ENCODE data around the gene SFTPB. TPM values are rescaled to one million over a fixed set of nuclear protein-coding genes. Genes with fewer than 3 reads are reported as not detected.

Gene SFTPB
- total RNA-seq, 1 experiment from 2014 or later, result 7.6 TPM

DNA sequence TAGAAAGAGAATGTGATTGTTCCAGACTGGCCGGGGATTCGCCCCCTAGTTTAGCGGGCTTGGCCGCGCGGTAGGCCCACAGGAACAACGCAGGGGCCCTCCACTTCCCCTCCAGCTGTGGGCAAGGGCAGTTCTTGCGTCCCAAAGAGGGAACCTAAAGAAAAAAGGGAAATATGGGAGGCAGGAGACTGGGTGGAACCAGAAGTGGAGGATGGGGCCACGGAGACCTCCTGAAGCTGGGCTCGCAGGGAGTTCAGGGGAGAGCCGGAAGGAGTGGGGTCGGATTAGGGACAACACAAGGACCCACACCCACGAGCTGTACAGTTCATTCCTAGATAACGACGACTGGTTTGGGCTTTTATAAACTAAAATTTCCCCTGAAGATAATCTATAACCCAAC is 44.3 kb upstream of the SFTPB start (continued):
- TF ChIP-seq NFYB (CRISPR knock-in tag; conservative IDR thresholded peaks at IDR 0.05; ENCODE audit: low read depth) (no peak), ATF1 (CRISPR knock-in tag; IDR thresholded peaks at IDR 0.05) (no peak), MYBL2 (CRISPR knock-in tag; IDR thresholded peaks at IDR 0.05) (no peak), ETV6 (CRISPR knock-in tag; IDR thresholded peaks at IDR 0.05) (no peak), HMGA2 (CRISPR knock-in tag; IDR thresholded peaks at IDR 0.05) (no peak)
- TF ChIP-seq, protein P1, sequence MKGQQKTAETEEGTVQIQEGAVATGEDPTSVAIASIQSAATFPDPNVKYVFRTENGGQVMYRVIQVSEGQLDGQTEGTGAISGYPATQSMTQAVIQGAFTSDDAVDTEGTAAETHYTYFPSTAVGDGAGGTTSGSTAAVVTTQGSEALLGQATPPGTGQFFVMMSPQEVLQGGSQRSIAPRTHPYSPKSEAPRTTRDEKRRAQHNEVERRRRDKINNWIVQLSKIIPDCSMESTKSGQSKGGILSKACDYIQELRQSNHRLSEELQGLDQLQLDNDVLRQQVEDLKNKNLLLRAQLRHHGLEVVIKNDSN (CRISPR knock-in tag; IDR thresholded peaks at IDR 0.05), result no peak

GRCh38 chr2:85711578-85712060 is 43.6 kb upstream of the SFTPB start:
- Mint-ChIP-seq H3K36me3 (no peaks in the 10 kb centered on the region), H3K4me3 (no peak overlapping the region), H3K4me1 (peaks cover 2% of the 10 kb centered on the region; the same call in 1 of the 2 replicates), H3K9me3 (no peaks in the 10 kb centered on the region), H3K27ac (no peak overlapping the region), H3K27me3 (ENCODE audit: low read depth) (peaks cover 12% of the 10 kb centered on the region)
- ChIA-PET POLR2A (no interaction called here), CTCF (interaction anchor here (1.1 to 2.9 kb wide), 2 partner anchors 18 to 116 kb away, joined by 3 to 16 read pairs; no protein-coding TSS in a partner anchor)
- DNase-seq (ENCODE audit: low spot score) (no peak), ATAC-seq (no peak)
- TF ChIP-seq FOXP1 (CRISPR knock-in tag; IDR thresholded peaks at IDR 0.05; ENCODE audit: borderline replicate concordance), result no peak
- TF ChIP-seq MXD4 (CRISPR knock-in tag; IDR thresholded peaks at IDR 0.05; ENCODE audit: borderline replicate concordance), result no peak
- no peak for TF ChIP-seq CREB1 (CRISPR knock-in tag; IDR thresholded peaks at IDR 0.05)
- TF ChIP-seq ESRRA (CRISPR knock-in tag; IDR thresholded peaks at IDR 0.05; ENCODE audit: borderline replicate concordance), result no peak
- no peak for TF ChIP-seq ZNF121 (CRISPR knock-in tag; IDR thresholded peaks at IDR 0.05)
- TF ChIP-seq, protein P1 (CRISPR knock-in tag; IDR thresholded peaks at IDR 0.05), result no peak
- TF ChIP-seq, protein P2, sequence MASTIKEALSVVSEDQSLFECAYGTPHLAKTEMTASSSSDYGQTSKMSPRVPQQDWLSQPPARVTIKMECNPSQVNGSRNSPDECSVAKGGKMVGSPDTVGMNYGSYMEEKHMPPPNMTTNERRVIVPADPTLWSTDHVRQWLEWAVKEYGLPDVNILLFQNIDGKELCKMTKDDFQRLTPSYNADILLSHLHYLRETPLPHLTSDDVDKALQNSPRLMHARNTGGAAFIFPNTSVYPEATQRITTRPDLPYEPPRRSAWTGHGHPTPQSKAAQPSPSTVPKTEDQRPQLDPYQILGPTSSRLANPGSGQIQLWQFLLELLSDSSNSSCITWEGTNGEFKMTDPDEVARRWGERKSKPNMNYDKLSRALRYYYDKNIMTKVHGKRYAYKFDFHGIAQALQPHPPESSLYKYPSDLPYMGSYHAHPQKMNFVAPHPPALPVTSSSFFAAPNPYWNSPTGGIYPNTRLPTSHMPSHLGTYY (CRISPR knock-in tag; IDR thresholded peaks at IDR 0.05), result no peak
- TF ChIP-seq MAX (CRISPR knock-in tag; IDR thresholded peaks at IDR 0.05), result no peak
- TF ChIP-seq ZNF263 (CRISPR knock-in tag; IDR thresholded peaks at IDR 0.05; ENCODE audit: low read depth), result no peak

- CTCF ChIA-PET, result interaction anchor here (0.9 to 4.1 kb wide), 4 partner anchors 18 to 103 kb away, joined by 3 to 14 read pairs (median 5); no protein-coding TSS in a partner anchor
- TF ChIP-seq ZNF138 (CRISPR knock-in tag; conservative IDR thresholded peaks at IDR 0.05), result no peak
- no peak for TF ChIP-seq ZBTB43 (CRISPR knock-in tag; IDR thresholded peaks at IDR 0.05)
- no peak for TF ChIP-seq JAZF1 (CRISPR knock-in tag; IDR thresholded peaks at IDR 0.05)
- TF ChIP-seq, protein P3, sequence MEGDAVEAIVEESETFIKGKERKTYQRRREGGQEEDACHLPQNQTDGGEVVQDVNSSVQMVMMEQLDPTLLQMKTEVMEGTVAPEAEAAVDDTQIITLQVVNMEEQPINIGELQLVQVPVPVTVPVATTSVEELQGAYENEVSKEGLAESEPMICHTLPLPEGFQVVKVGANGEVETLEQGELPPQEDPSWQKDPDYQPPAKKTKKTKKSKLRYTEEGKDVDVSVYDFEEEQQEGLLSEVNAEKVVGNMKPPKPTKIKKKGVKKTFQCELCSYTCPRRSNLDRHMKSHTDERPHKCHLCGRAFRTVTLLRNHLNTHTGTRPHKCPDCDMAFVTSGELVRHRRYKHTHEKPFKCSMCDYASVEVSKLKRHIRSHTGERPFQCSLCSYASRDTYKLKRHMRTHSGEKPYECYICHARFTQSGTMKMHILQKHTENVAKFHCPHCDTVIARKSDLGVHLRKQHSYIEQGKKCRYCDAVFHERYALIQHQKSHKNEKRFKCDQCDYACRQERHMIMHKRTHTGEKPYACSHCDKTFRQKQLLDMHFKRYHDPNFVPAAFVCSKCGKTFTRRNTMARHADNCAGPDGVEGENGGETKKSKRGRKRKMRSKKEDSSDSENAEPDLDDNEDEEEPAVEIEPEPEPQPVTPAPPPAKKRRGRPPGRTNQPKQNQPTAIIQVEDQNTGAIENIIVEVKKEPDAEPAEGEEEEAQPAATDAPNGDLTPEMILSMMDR (IDR thresholded peaks at IDR 0.05), result no peak
- TF ChIP-seq, protein P4, sequence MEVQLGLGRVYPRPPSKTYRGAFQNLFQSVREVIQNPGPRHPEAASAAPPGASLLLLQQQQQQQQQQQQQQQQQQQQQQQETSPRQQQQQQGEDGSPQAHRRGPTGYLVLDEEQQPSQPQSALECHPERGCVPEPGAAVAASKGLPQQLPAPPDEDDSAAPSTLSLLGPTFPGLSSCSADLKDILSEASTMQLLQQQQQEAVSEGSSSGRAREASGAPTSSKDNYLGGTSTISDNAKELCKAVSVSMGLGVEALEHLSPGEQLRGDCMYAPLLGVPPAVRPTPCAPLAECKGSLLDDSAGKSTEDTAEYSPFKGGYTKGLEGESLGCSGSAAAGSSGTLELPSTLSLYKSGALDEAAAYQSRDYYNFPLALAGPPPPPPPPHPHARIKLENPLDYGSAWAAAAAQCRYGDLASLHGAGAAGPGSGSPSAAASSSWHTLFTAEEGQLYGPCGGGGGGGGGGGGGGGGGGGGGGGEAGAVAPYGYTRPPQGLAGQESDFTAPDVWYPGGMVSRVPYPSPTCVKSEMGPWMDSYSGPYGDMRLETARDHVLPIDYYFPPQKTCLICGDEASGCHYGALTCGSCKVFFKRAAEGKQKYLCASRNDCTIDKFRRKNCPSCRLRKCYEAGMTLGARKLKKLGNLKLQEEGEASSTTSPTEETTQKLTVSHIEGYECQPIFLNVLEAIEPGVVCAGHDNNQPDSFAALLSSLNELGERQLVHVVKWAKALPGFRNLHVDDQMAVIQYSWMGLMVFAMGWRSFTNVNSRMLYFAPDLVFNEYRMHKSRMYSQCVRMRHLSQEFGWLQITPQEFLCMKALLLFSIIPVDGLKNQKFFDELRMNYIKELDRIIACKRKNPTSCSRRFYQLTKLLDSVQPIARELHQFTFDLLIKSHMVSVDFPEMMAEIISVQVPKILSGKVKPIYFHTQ (CRISPR knock-in tag; IDR thresholded peaks at IDR 0.05), result no peak
- TF ChIP-seq, protein P2 (CRISPR knock-in tag; IDR thresholded peaks at IDR 0.05), result no peak
- TF ChIP-seq PREB (CRISPR knock-in tag; IDR thresholded peaks at IDR 0.05; ENCODE audit: borderline replicate concordance), result no peak
These were observed 42.9 kb upstream of the SFTPB start for GRCh38 chr2:85710687-85711577.

More at GRCh38 chr2:85710687-85711577, 42.9 kb upstream of the SFTPB start:
- H3K4me3 Mint-ChIP-seq, result no peak overlapping the region
- no peak for DNase-seq (ENCODE audit: low spot score)
- H3K27me3 Mint-ChIP-seq (ENCODE audit: low read depth), result peaks cover 12% of the 10 kb centered on the region
- no peaks in the 10 kb centered on the region for H3K36me3 Mint-ChIP-seq
- peaks cover 2% of the 10 kb centered on the region; the same call in 1 of the 2 replicates for H3K4me1 Mint-ChIP-seq
- POLR2A ChIA-PET, result no interaction called here
- ATAC-seq, result no peak
- no peak overlapping the region for H3K27ac Mint-ChIP-seq
- no peaks in the 10 kb centered on the region for H3K9me3 Mint-ChIP-seq
